Stimulated activated CD4-positive, alpha-beta T cell treated with anti-CD3 and anti-CD28 coated beads, Interleukin-15, amount 100 ng/mL, for 24 hours (primary cell): ENCODE measurements around the gene NDUFAF2.
"Not testable (repeated sequence)": the region's sequence is repeated elsewhere in the genome, so short reads cannot be mapped to it uniquely, and the experiment has no call there.

ENCODE experiments used
- DNase-seq: peaks from one replicate; pipeline ENCODE4 v3.0.0-alpha.2; 2020

NDUFAF2 gene

DNA sequence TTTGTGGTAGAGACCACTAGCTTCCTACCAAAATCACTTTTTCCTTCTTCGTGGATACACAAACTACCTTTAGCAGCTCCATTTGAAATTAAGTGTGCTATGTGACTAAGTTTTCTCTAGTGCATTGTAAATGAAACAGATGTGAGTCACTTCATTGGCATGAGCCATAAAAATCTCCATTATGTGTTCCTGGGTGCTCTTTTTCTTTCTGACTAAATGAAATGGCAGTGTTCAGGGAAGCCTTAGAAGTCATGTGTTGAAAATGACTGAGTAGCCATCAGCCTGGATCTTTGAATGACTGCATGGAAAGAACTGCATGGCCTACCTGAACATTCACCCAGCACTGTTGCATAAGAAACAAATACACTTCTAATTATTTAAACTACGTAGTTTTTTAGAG, 107.9 kb downstream of the NDUFAF2 start:
- DNase-seq, result no peak

DNA sequence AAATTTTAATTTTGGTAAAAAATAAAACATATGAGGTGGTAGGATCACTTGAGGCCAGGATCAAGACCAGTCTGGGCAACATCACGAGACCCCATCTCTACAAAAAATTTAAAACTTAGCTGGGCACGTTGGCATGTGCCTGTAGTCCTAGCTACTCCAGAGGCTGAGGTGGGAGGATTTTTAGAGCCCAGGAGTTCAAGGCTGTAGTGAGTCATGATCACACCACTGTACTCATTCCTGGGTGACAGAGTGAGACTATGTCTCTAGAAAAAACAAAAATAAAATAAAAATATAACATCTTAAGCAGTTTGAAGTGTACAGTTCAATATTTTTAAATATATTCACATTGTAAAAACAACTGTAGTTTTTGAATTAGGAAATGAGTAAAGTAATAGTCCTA, 108.9 kb downstream of the NDUFAF2 start:
- DNase-seq, result no peak

DNA sequence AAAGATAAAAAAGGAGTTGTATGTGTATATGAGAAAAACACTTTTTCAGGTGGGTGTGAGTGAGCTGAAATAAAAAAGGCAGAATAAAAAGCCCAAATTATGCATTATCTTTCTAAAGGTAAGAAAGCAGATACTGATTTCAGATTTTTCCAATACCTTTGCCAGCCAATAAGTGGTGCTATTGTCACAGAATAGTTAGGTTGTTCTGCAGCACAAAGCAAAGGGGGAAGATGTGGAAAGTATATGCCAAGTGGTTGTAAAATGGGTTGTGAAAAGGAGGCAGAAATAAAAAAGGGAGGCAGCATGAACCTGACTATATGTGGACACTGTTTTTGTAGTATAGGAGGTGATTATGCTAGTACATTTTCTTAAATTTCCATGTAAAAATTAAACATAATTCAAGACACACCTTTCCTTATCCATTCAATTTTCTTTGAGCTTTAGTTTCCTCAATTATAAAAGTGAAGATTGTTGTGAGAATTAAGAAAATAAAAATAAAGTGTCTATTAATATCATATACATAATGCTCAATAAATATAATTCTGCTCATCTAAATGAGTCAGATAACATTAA, 110.5 kb downstream of the NDUFAF2 start:
- DNase-seq, result no peak

DNA sequence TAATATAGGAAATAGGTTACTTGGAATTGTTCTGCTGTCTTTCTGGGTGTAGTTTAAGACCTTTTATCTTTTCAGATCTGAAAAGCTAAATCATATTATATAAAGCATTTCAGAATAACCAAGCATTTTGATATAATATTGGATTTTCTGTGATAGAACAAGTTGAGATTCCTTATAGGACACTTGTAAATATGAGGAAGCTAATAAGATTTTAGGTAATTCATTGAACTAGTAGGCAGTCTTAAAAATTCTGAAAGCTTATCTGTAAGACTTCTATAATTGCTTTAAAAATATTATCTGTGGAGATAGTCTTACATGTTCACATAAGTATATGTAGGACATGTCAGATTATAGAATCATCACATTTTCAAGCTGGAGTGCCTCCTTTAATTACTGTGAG, 114.5 kb downstream of the NDUFAF2 start:
- DNase-seq, result no peak

DNA sequence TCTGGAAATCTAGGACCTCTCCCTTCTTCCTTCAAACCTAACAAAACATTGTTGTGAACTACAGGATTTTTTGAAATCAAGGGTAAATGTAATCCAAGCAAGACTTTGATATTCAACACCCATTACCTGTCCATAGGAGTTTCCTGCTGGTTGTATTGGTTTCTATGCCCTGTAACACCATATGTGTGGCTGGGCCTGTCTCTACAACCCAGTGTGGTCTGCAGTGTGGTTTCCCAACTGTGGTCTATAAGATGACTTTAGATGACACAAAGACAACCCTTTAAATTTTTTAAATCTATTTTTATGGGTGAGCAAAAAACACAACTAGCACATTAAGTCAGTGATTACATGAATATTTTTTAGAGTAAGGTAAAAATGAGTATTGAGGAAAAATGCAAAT, 124.1 kb downstream of the NDUFAF2 start:
- DNase-seq, result no peak

DNA sequence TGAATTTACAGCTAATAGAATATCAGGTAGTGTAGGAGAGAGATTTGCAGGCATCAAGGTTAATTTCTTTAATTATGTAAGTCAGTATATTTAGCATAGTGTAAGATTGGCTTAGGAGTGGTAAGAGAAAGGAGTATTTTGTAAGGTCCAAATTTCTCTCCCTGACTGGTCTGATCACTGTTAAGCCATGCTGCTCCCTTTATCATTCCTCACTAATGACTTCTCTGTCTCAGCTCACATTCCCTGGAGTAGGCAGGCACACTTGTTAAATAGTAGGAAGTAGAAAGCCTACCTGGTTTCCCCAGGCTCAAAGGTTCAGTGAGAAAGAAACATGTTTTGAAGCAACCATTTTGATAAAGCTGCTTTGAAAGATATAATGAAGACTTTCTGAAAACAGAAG, 126.5 kb downstream of the NDUFAF2 start:
- no peak for DNase-seq

DNA sequence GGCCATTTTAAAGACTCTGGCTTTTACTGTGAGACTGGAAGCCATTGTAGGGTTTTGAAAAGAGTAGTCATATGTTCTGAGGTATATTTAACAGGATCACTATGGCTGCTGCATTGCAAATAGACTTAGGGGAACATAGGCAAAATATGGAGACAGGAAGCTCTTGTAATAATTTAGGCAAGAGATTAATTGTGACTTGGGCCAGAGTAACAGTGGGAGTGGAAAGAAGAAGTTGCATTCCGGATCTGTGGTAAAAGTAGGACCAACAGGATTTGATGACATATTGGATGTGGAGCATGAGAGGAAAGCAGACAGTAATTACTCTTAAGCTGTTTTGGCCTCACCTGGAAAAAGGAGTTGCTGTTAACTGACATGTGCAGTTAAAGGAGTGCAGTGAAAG, 131.6 kb downstream of the NDUFAF2 start:
- DNase-seq, result no peak

DNA sequence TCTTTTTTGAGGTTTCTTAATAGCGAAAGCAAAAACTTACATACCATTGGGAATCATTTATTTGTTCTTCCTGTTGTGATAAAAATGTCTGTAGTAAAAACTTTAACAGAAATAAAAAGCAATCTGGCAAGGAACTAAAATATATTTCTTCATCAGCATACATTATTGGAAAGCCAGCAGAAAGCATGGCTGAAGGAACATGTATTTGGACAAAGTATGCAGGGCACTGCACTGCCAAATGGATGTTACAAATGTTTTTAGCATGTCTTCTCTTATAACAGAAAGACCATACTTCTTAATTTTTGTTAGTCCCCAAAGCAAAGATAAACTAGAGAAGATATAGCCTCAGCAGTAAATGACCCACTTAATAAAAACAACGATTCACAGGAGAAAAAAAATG, 136.7 kb downstream of the NDUFAF2 start:
- no peak for DNase-seq

DNA sequence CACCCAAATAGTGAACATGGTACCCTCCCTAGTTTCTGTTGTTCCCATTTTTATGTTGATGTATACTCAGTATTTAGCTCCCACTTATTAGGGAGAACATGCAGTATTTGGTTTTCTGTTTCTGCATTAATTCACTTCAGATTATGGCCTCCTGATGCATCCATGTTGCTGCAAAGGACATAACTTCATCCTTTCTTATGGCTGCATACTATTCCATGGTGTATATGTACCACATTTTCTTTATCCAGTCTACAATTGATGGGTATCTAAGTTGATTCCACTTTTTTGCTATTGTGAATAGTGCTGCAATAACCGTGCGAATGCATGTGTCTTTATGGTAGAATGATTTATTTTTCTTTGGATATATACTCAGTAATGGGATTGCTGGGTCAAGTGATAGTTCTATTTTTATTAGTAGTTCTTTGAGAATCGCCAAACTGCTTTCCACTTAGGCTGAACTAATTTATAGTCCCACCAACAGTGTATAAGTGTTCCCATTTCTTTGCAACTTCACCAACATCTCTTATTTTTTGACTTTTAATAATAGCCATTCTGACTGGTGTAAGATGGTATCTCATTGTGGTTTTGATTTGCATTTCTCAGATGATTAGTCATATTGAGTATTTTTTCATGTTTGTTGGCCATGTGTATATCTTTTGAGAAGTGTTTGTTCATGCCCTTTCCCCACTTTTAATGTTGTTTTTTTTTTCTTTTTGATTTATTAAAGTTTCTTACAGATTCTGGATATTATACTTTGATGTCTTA, 137.7 kb downstream of the NDUFAF2 start:
- no peak for DNase-seq

DNA sequence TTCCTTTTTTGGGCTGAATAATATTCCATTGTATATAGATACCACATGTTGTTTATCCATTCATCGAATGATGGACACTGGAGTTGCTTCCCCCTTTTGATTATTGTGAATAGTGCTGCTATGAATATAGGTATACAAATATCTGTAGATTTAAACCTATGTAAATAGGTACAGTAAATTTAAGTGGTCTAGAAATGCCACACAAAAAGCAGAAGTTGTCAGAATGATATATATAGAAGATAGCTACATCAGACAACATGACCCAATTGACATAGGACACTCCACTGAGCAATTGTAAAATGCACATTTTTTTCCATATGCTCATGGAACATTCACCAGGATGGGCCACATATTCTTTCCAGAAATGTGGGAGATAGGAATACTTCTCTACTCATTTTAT, 139.7 kb downstream of the NDUFAF2 start:
- DNase-seq, result no peak

DNA sequence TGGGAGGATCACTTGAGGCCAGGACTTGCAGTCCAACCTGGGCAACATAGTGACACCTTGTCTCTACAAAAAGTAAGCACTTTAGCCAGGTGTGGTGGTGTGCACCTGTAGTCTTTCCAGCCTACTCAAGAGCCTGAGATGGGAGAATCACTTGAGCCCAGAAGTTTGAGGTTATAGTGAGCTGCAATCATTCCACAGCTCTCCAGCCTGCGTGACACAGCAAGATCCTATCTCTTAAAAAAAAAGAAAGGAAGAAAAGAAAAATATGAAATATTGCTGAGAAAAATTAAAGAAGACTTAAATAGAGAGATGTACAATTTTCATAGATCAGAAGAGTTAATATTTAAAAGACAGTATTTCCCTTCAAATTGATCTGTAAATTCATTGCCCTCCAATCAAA, 140.9 kb downstream of the NDUFAF2 start:
- no peak for DNase-seq

DNA sequence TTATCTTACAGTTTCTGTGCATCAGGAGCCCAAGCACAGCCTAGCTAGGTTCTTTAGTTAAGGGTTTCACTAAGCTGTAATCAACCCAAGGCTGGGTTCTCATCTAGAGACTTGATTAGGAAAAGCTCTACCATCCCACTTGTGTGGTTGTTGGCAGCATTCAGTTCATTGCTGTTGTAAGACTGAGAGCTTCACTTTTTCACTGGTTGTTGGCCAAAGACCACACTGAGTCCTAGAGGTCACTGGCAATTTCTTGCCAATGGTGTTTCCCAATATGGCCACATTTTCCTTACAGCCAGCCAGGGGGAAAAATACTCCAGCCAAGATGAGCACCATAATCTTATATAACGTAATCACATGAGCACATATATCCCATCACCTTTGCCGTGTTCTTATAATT, 142.9 kb downstream of the NDUFAF2 start:
- no peak for DNase-seq

DNA sequence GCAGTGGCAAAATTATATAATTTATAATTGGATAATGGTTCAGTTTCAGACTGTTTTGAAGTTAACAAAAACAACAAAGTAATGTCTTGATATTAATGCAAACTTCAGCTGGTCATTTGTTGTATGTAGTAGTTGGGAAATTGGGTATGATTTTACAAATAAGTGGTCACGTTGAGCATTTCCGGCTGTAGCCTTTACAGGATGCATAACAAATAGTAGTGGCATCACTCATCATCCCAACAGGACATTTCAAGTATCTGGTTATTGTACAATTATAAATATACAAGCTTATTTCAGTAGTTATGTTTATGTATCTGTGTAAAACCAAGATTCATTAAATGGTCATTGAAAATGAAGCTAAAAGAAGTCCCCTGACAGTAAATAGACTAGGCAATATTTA, 144.3 kb downstream of the NDUFAF2 start:
- DNase-seq, result no peak

DNA sequence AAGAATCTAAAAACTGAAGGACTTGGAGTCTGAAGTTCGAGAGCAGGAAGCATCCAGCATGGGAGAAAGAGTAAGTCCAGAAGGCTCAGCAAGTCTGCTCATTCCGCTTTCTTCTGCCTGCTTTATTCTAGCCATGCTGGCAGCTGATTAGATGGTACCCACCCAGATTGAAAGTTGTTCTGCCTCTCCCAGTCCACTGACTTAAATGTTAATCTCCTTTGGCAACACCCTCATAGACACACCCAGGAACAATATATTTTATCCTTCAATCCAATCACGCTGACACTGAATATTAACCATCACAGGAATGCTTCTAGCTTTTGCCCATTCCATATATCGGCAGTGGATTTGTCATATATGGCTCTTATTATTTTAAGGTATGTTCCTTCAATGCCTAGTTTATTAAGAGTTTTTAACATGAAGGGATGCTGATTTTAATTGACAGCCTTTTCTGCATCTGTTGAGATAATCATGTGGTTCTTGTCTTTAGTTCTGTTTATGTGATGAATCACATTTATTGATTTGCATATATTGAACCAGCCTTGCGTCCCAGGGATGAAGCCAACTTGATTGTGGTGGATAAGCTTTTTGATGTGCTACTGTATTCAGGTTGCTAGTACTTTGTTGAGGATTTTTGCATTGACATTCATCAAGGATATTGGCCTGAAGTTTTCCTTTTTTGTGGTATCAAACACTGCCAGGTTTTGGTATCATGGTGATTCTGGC, 148.2 kb downstream of the NDUFAF2 start:
- not testable (repeated sequence) for DNase-seq

DNA sequence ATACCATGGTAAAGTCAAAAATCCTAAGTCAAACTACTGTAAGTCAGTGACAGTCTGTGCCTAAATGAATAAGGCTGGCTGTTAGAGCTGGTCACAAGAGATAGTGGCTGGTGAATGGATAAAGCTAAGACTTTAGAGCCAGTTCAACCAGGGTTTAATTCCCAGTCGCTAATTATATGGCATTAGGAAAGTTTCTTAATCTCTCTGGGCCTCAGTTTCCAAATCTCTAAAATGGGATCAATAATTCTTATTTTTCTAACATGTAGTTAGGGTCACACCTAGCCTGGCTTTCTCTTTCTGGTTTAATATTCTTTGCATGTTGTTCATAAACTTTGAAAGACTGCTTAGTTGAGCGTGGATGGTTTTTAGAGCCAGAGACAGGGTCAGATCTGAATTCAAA, 152.5 kb downstream of the NDUFAF2 start:
- DNase-seq, result no peak

DNA sequence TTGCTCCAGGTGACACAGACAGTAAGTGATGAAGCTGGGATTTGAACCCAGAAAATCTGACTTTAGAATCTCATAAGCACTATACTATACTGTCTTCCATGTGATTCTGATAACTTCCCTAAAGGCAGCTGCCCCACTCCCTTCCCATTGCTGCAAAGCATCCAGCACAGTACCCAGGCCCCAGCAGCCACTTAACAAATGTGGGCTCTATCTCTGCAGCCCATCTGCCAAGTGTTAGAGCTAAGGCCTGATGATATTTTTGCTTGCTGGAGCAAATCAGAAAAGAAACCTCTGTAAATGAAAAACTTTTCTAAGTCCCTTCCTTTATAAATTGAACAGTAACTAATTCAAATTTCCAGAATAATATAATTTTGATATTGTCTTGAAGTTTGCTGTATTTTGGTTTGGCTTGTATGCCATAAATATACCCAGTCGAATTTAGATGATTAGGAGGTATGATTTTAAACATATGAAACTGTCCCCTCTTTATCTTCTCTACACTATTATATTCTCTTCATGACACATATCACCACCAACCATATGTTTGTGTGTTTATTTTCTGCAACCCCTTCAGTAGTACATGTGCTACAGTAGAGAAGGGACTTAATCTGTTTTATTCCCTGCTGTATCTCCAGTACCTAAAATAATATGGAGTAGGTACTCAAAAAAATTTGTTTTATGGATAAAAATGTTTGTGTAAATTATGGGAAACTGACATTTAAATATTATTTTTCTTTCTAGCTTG, 153.4 kb downstream of the NDUFAF2 start:
- no peak for DNase-seq

DNA sequence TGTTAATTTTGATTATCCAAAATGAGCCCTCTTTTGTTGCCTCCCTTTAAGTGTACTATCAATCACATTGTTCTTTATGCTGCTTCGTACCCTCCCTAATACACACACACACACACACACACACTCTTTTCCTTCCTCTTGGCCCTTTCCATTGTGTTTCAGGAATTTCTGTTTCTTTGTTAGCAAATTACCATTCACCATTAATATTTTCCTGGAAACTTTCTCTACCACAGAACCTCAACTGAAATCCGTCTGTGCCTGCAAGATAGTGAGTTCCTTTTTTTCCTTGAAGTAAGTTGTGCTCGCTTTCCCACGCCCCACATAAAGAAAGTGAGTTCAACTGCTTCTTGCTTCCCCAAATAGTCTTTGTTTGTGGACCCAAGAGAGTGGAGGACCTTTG, 155.4 kb downstream of the NDUFAF2 start:
- DNase-seq, result no peak

DNA sequence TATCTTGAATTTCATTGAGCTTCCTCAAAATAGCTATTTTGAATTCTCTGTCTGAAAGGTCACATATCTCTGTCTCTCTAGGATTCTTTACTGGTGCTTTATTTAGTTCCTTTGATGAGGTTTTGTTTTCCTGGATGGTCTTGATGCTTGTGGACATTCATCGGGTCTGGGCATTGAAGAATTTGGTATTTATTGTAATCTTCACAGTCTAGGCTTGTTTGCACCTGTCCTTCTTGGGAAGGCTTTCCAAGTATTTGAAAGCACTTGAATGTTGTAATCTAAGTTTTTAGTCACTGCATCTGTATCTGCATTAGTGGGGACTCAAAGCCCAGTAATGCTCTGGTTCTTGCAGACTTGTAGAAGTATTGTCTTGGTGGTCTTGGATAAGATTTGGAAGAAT, 169.4 kb downstream of the NDUFAF2 start:
- DNase-seq, result no peak

DNA sequence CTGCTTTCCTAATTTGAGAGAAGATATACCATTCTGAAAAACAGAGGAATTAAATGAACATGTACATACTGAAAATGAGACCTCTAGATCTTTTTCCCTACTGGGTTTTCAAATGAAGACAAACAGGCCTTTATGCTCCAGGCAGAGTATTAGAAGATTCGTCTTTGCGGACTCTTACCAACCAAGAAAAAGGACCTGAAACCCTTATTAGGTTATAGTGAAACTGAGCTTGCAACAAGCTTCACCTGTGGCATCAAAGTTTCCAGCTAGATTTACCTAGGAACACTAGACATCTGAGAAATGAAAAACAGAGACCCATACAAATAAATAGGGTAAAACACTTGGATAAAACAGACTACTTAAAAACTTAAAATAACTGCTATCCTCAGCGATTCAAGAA, 171.0 kb downstream of the NDUFAF2 start:
- DNase-seq, result no peak

DNA sequence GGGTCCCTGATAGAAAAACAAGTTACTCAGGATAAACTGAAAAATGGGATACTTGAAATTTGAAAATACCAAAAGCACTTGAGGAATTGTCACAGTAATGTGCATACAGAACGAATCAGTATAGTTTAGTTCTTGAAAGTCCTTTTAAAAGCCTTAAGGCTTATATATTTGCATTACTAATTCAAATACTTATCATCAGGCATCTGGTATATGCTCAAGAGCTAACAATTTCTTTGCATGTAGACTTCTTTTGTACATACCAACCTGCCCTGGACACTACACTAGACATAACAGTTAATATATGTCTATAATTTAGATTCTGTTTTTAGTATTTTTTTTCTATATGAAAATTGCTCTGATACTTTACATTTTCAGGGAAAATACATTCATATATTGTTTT, 174.1 kb downstream of the NDUFAF2 start:
- no peak for DNase-seq

DNA sequence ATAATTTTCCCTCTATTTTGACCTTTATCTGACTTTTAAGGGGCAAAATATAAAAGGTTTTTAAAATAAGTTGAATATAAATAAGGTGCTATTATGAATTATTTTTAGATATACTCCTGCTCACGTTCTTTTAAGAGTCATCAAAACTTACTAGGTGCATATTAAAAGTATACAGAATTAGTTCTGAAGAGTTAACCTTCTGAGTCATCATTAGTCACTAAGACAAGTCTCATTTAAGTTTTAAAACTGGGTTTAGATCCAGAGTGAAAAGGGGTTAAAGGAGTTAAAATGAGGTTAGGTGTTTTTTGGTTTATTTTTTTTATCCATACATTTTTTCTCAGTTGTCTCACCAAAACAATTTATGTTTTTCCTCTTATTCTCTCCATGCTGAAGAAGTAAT, 175.5 kb downstream of the NDUFAF2 start:
- no peak for DNase-seq

DNA sequence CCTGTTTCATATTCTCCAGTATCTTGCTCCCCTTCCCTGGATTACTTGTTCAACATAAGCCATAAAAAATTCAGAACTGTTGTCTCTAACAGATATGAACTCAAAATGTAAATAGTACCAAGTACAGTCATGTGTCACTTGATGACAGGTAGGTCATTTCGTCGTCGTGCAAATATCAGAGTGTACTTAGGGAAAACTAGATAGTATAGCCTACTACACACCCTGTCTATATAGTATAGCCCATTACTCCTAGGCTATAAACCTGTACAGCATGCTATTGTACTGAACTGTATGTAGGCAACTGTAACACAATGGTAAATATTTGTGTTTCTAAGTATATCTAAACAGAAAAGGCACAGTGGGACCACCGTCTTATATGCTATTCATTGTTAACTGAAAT, 178.1 kb downstream of the NDUFAF2 start:
- no peak for DNase-seq

DNA sequence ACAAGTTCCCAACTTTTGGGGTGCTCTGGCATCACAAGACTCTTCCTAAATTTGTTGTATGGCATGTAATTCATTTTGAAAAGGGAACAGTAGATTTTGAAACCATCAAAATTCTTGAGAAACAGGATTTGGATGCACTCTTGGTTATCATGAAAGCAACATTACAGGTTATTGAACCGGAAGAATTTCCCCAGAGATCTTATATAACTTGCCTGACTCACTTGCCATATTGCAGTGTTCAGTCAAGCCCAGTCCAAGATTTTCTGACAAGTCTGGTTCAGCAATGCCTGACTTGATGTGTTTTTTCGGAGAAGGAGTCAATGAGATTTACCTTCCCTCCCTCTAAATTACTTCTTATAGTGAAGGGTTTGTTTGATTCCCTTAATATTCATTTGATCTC, 185.3 kb downstream of the NDUFAF2 start:
- DNase-seq, result no peak

DNA sequence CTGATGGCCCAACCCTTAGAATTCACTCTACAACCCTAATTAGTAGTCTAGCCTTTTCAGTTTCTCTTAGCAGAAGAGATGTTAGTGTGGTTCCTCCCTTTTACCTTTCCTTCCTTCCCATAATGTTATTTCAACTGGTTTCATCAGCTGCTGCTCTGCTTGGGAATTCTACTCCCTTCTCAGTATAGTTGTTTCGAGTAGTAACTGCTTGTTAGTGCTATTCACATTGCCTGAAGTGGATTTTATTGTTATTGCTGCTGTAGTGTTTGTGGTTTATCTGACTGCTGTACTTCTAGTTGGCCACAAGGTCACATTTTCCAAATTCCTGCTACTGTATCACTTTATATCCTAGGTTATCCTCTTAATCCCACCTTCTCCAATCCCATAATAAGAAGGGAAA, 187.6 kb downstream of the NDUFAF2 start:
- no peak for DNase-seq
